ENCODE results near the gene SHC3.

GRCh38 chr9:88986776-88987175, 191.8 kb downstream of the SHC3 start:
- no peak for TF ChIP-seq CTCF (IDR thresholded peaks at IDR 0.05)
- TF ChIP-seq POLR2AphosphoS5 (IDR thresholded peaks at IDR 0.05) = no peak

Data from upper lobe of left lung (tissue), 4 donors.